Smooth muscle cell (in vitro differentiated cells): ENCODE measurements around the gene FSD1L. TPM values are rescaled to one million over a fixed set of nuclear protein-coding genes. Genes with fewer than 3 reads are reported as not detected.

Experiments used
- DNase-seq: peaks from one replicate; lab custom pipeline; 2025; ENCODE audit not compliant: unreplicated experiment; lab: John Stamatoyannopoulos, UW
- H2AFZ ChIP-seq: fragments of 200-600 bp; sonication (generic); 2 replicates; pipeline ENCODE4 v1.6.0; 2016; ENCODE audit warnings: antibody characterized with exemption, low read depth, mild to moderate bottlenecking
- H3F3A ChIP-seq: fragments of 200-600 bp; sonication (generic); 2 replicates; pipeline ENCODE4 v1.6.0; 2017; ENCODE audit warnings: antibody characterized with exemption, low read depth
- H3K27ac ChIP-seq: fragments of 200-600 bp; sonication (generic); 2 replicates; pipeline ENCODE4 v1.5.1; 2016; ENCODE audit warnings: low read depth, mild to moderate bottlenecking
- H3K27me3 ChIP-seq: fragments of 200-600 bp; sonication (generic); 2 replicates; pipeline ENCODE4 v1.6.1; 2016; ENCODE audit warnings: low read depth, mild to moderate bottlenecking
- H3K36me3 ChIP-seq: fragments of 200-600 bp; sonication (generic); 2 replicates; pipeline ENCODE4 v1.5.1; 2016; ENCODE audit warnings: low read depth
- H3K4me1 ChIP-seq: fragments of 200-600 bp; sonication (generic); 2 replicates; pipeline ENCODE4 v1.5.1; 2016; ENCODE audit warnings: low read depth
- H3K4me2 ChIP-seq: fragments of 200-600 bp; sonication (generic); 2 replicates; pipeline ENCODE4 v1.6.0; 2016; ENCODE audit warnings: mild to moderate bottlenecking
- H3K4me3 ChIP-seq: fragments of 200-600 bp; sonication (generic); 2 replicates; pipeline ENCODE4 v1.5.1; 2016; ENCODE audit warnings: mild to moderate bottlenecking
- H3K79me2 ChIP-seq: fragments of 200-600 bp; sonication (generic); 2 replicates; pipeline ENCODE4 v1.6.0; 2016; ENCODE audit warnings: low read depth, mild to moderate bottlenecking
- H3K9ac ChIP-seq: fragments of 200-600 bp; sonication (generic); 2 replicates; pipeline ENCODE4 v1.6.0; 2016; ENCODE audit warnings: low read depth
- H3K9me3 ChIP-seq: fragments of 200-600 bp; sonication (generic); replicated peaks from 2 replicates; pipeline ENCODE4 v1.5.1; 2016; ENCODE audit warnings: low read depth
- H4K20me1 ChIP-seq: fragments of 200-600 bp; sonication (generic); 2 replicates; pipeline ENCODE4 v1.6.0; 2016; ENCODE audit warnings: low read depth
- CTCF ChIP-seq: fragments of 200-600 bp; sonication (generic); IDR thresholded peaks from 2 replicates; pipeline ENCODE4 v1.5.1; 2017; ENCODE audit warnings: borderline replicate concordance, mild to moderate bottlenecking, antibody characterized with exemption; ENCODE audit not compliant: insufficient read depth, poor library complexity, severe bottlenecking
- WGBS: methylation state at CpG from one replicate; pipeline ENCODE4 v1.1.7; 2016; ENCODE audit warnings: low lambda C conversion rate; 5-methylcytosine and 5-hydroxymethylcytosine counted together
- polyA plus RNA-seq: library from polyadenylated mRNA; unstranded; fragments of >200 nt; fragmentation: Nextera tagmentation; extraction: Ambion mirVana; gene quantifications from 2 replicates; pipeline ENCODE4 v1.2.1, GENCODE V29; 2016
- total RNA-seq: library from RNA; depleted of rRNA; stranded (reverse); fragments of >200 nt; gene quantifications from 2 replicates; pipeline ENCODE4 v1.2.3, GENCODE V29; 2014

FSD1L gene
- total and polyA plus RNA-seq, 2 experiments from 2014 or later = 1.0 to 7.5 TPM

DNA sequence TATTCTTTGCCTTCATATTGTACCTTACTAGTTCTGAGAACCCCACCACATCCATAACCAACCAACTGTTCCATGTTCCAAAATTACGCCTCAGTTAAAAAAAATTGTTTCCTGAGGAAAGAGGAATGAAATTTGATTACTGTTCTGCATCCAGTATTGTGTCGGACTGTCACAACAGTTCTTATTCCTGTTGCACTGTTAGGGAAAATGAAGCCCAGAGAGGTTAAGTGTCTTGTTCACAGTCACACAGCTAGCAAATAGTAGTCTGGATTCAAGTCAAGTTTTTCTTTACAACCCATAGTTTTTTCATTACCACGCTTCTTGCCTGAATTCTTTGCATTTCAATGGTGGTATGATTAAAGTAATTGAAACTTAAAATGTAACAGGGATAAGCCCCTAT is 4.4 kb downstream of the FSD1L start:
- H3K79me2 ChIP-seq = peaks cover 82% of the 10 kb centered on the region
- WGBS = 94% methylated on average over 3 of the region's 3 CpGs

DNA sequence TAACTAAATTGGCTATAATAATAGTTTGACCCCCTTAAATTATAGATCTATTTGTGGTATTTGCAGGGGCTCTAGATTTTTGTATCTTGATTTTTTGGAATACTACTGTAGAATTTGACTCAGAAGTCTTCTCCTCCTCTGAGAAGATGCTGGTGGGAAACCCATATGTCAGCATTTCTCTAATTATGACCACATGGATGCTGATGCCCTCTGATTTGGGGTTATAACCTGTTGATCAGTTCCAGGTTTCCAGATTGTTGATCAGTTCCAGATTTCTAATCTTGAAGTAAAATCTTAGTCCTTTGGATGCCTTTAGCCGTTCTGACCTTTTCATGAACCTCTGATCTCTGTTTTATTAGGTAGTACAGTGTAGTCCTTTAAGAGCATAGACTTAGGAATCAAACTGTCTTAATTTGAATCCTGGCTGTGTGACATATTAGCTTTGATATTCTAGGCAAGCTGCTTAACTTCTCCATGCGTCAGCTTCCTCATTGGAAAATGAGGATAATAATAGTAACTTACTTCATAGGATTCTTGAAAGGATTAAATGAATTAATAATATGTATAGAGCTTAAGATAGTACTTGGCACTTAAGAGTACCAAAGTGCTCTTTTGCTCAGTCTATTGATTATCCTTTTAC is 8.1 kb downstream of the FSD1L start:
- Histone ChIP-seq H3K4me1 (peaks cover 4% of the 10 kb centered on the region), H3K4me3 (no peak overlapping the region), H3K79me2 (peaks cover 85% of the 10 kb centered on the region), H3K27ac (no peak overlapping the region), H3K4me2 (no peak overlapping the region), H4K20me1 (peaks cover 95% of the 10 kb centered on the region), H2AFZ (no peak overlapping the region), H3F3A (no peaks in the 10 kb centered on the region), H3K9ac (no peak overlapping the region), H3K27me3 (no peaks in the 10 kb centered on the region), H3K36me3 (no peaks in the 10 kb centered on the region), H3K9me3 (no peaks in the 10 kb centered on the region)
- no peak for TF ChIP-seq CTCF
- WGBS = 59% methylated on average over 2 of the region's 2 CpGs
- DNase-seq = no peak

More for the DNA sequence above, 4.4 kb downstream of the FSD1L start:
- H3K9ac ChIP-seq = no peak overlapping the region
- no peak for TF ChIP-seq CTCF
- no peak overlapping the region for H3K4me3 ChIP-seq
- H3K4me2 ChIP-seq = no peak overlapping the region
- no peak overlapping the region for H2AFZ ChIP-seq
- peaks cover 65% of the 10 kb centered on the region for H4K20me1 ChIP-seq
- no peaks in the 10 kb centered on the region for H3K27me3 ChIP-seq
- H3K4me1 ChIP-seq = peaks cover 22% of the 10 kb centered on the region
- DNase-seq = no peak
- no peaks in the 10 kb centered on the region for H3K9me3 ChIP-seq
- no peaks in the 10 kb centered on the region for H3F3A ChIP-seq
- no peak overlapping the region for H3K27ac ChIP-seq
- H3K36me3 ChIP-seq = no peaks in the 10 kb centered on the region

- H4K20me1 ChIP-seq = peaks cover 100% of the 10 kb centered on the region
- H3F3A ChIP-seq = no peaks in the 10 kb centered on the region
- no peaks in the 10 kb centered on the region for H3K4me1 ChIP-seq
- no peak overlapping the region for H3K9ac ChIP-seq
- no peaks in the 10 kb centered on the region for H3K27me3 ChIP-seq
- H2AFZ ChIP-seq = no peak overlapping the region
- 96% methylated on average over 15 of the region's 15 CpGs for WGBS
- no peaks in the 10 kb centered on the region for H3K36me3 ChIP-seq
- DNase-seq = no peak
- no peaks in the 10 kb centered on the region for H3K9me3 ChIP-seq
- no peak for TF ChIP-seq CTCF
- H3K4me2 ChIP-seq = no peak overlapping the region
- peaks cover 87% of the 10 kb centered on the region for H3K79me2 ChIP-seq
- no peak overlapping the region for H3K4me3 ChIP-seq
- no peak overlapping the region for H3K27ac ChIP-seq
These were observed 9.9 kb downstream of the FSD1L start for GRCh38 chr9:105457560-105458294.
